Hepatocyte (in vitro differentiated cells): ENCODE measurements around the gene TNK2.

Experiments used
- CTCF ChIP-seq: fragments of 200-600 bp; sonication (generic); IDR thresholded peaks from 2 replicates; pipeline ENCODE4 v1.5.1; 2016; ENCODE audit warnings: antibody characterized with exemption, mild to moderate bottlenecking; ENCODE audit not compliant: poor library complexity
- EZH2 ChIP-seq: fragments of 200-600 bp; sonication (generic); IDR thresholded peaks from 2 replicates; pipeline ENCODE4 v1.6.1; 2016; ENCODE audit warnings: antibody characterized with exemption, mild to moderate bottlenecking, borderline replicate concordance
- EZH2phosphoT487 ChIP-seq: fragments of 200-600 bp; sonication (generic); IDR thresholded peaks from one replicate; pipeline ENCODE4 v1.6.1; 2018; ENCODE audit warnings: antibody characterized with exemption, mild to moderate bottlenecking, low read depth, moderate library complexity; ENCODE audit not compliant: unreplicated experiment, severe bottlenecking

GRCh38 chr3:195879416-195880036, 28.8 kb downstream of the TNK2 start:
- TF ChIP-seq CTCF = no peak
- TF ChIP-seq EZH2 = no peak
- no peak for TF ChIP-seq EZH2phosphoT487
